SK-N-MC (cell line): ENCODE measurements around the gene DBX1.

Experiments
- DNase-seq: peaks from one replicate; pipeline ENCODE4 v3.0.0-alpha.2; 2011; ENCODE audit warnings: low read depth, low spot score
- H3K27ac ChIP-seq: fragments of 200-600 bp; sonication (generic); 2 replicates; pipeline ENCODE4 v1.5.1; 2016; ENCODE audit warnings: mixed run types
- H3K36me3 ChIP-seq: fragments of 200-600 bp; sonication (generic); 2 replicates; pipeline ENCODE4 v1.6.1; 2017; ENCODE audit warnings: antibody characterized with exemption, low read length, mixed read lengths; ENCODE audit not compliant: insufficient read depth
- H3K4me3 ChIP-seq: fragments of 200-600 bp; sonication (generic); 2 replicates; pipeline ENCODE4 v1.5.1; 2016
- H3K9ac ChIP-seq: fragments of 200-600 bp; sonication (generic); 2 replicates; pipeline ENCODE4 v1.8.0; 2017; ENCODE audit warnings: mixed run types, mixed read lengths; ENCODE audit not compliant: insufficient read length
- H3K9me3 ChIP-seq: fragments of 200-600 bp; sonication (generic); 2 replicates; pipeline ENCODE4 v1.6.1; 2017; ENCODE audit warnings: low read depth, mild to moderate bottlenecking, antibody characterized with exemption, low read length, moderate library complexity, mixed read lengths
- EZH2 ChIP-seq: fragments of 200-600 bp; sonication (generic); IDR thresholded peaks from one replicate; pipeline ENCODE4 v1.6.1; 2017; ENCODE audit warnings: antibody characterized with exemption
- FOXP2 ChIP-seq: optimal IDR thresholded peaks from 2 replicates; pipeline ENCODE3; 2011; ENCODE audit warnings: mild to moderate bottlenecking, moderate library complexity; ENCODE audit not compliant: insufficient read depth; ENCODE audit errors: extremely low read length, control extremely low read depth
- POLR2AphosphoS5 ChIP-seq: IDR thresholded peaks from 2 replicates; pipeline ENCODE4 v1.6.1; 2012; ENCODE audit warnings: mild to moderate bottlenecking, low read depth, low read length, borderline replicate concordance

DBX1 gene

DNA sequence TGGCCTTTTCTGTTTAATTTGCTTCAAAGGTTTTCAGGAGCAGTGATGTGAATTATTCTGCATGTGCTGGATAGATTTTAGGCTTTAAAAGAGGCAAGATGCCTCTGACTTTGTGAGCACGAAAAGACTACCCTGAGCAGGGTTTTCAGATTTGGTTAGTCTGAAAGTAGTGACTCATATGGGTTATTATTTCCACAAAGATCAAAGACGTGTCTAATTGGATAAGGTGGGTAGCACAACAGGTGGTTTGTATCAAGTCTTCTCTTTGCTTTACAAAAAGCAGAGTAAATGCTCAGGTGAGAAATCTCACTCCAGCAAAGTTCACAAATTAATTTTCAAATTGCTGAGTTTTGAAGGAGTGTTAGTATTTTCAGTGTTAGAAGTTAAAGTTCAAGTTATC lies 37.6 kb upstream of the DBX1 start:
- H3K36me3 ChIP-seq, result no peaks in the 10 kb centered on the region
- no peak overlapping the region for H3K4me3 ChIP-seq
- H3K9me3 ChIP-seq, result no peaks in the 10 kb centered on the region
- DNase-seq, result no peak
- no peak for TF ChIP-seq FOXP2
- no peak for TF ChIP-seq EZH2
- TF ChIP-seq POLR2AphosphoS5, result no peak
- no peak overlapping the region for H3K27ac ChIP-seq
- no peak overlapping the region for H3K9ac ChIP-seq

DNA sequence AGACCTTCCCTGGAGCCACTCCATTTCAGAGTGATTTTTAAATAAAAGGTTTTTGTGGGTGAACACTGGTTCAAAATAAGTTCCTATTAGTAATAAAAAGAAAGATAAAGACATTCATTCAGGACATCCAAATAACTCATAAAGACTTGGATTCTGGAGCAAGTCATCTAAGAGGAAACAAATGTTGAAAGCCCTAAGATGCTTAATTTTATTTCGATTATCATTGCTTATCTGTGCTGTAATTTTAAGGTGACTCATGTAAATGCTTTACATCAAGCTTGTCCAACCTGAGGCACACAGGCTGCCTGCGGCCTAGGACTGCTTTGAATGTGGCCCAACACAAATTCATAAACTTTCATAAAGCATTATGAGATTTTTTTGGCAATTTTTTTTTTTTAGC lies 34.2 kb upstream of the DBX1 start:
- no peak overlapping the region for H3K4me3 ChIP-seq
- H3K27ac ChIP-seq, result no peak overlapping the region
- no peak for DNase-seq
- TF ChIP-seq POLR2AphosphoS5 (no peak), EZH2 (no peak), FOXP2 (no peak)
- no peak overlapping the region for H3K9ac ChIP-seq
- no peaks in the 10 kb centered on the region for H3K9me3 ChIP-seq
- no peaks in the 10 kb centered on the region for H3K36me3 ChIP-seq

DNA sequence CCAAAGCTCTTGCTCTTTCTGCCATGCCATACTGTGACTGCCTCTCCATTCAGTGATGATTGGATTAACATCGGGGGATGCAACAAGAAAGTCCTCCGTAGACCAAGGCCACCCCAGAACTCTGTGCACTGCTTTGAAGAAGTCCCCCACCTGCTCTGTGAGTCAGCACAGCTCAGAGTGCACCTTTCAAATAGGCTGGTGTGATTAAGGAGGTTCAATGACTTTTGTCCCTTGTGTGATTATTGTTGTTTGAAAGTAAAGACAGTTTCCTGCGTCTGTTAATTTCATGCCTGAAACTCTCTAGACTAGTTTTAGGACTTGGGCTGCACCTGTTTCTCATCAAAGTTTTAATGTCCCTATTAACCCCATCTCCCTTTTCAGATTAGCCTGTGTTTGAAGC lies 33.0 kb upstream of the DBX1 start:
- Histone ChIP-seq H3K9ac (no peak overlapping the region), H3K9me3 (no peaks in the 10 kb centered on the region), H3K36me3 (no peaks in the 10 kb centered on the region), H3K27ac (no peak overlapping the region), H3K4me3 (no peak overlapping the region)
- no peak for TF ChIP-seq EZH2
- no peak for TF ChIP-seq POLR2AphosphoS5
- no peak for TF ChIP-seq FOXP2
- DNase-seq, result no peak

DNA sequence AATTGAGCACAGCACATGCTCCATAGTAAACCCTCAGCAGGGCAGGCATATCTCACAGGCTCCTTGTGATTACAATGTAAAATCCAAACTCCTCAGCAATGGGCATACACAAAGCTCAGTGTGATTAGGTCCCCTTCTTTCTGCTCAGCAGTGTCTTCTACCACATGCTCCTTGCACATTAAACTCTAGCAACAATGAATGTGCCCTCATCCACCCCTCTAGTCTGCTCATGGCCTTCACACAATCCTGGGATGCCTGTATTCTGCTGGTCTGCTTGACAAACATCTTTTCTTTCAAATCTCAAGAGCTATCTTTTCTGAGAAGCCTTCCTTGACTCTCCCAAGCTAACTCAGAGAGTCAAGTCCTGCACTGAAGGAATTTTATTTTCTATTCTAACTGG lies 32.4 kb upstream of the DBX1 start:
- Histone ChIP-seq H3K36me3 (no peaks in the 10 kb centered on the region), H3K27ac (no peak overlapping the region)

DNA sequence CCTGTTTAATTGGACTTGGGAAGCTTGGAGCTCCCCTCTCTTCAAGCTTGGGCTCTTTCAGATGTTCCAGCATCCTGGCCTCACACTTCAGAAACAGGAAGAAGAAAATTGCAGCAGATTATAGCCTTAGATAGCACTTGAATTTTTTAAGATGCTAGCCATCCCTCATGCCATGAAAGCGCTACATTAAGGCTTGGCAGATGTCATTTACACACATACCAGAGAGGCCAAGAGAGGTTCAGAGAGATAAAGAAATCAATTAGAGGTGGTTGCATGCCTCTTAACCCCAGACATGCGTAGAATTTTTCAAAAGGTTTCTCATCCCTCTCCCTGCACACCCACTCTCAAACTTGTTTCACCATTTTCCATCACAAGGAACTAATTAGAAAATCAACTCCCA lies 31.9 kb upstream of the DBX1 start:
- H3K9ac ChIP-seq, result no peak overlapping the region
- H3K27ac ChIP-seq, result no peak overlapping the region
- no peak for DNase-seq
- H3K36me3 ChIP-seq, result no peaks in the 10 kb centered on the region
- no peak overlapping the region for H3K4me3 ChIP-seq
- no peaks in the 10 kb centered on the region for H3K9me3 ChIP-seq
- TF ChIP-seq EZH2, result no peak
- TF ChIP-seq FOXP2, result no peak
- TF ChIP-seq POLR2AphosphoS5, result no peak

More for the DNA sequence above, 32.4 kb upstream of the DBX1 start:
- TF ChIP-seq EZH2 (no peak), POLR2AphosphoS5 (no peak), FOXP2 (no peak)
- no peaks in the 10 kb centered on the region for H3K9me3 ChIP-seq
- no peak overlapping the region for H3K4me3 ChIP-seq
- H3K9ac ChIP-seq, result no peak overlapping the region
- no peak for DNase-seq

- H3K4me3 ChIP-seq, result no peak overlapping the region
- no peaks in the 10 kb centered on the region for H3K36me3 ChIP-seq
- DNase-seq, result no peak
- TF ChIP-seq POLR2AphosphoS5, result no peak
- TF ChIP-seq EZH2, result no peak
- no peak for TF ChIP-seq FOXP2
- H3K9ac ChIP-seq, result no peak overlapping the region
- no peak overlapping the region for H3K27ac ChIP-seq
- H3K9me3 ChIP-seq, result no peaks in the 10 kb centered on the region
Measured at GRCh38 chr11:20178976-20179375, 18.7 kb upstream of the DBX1 start.

GRCh38 chr11:20177136-20177535 lies 16.9 kb upstream of the DBX1 start:
- no peak for DNase-seq
- no peaks in the 10 kb centered on the region for H3K9me3 ChIP-seq
- no peak overlapping the region for H3K27ac ChIP-seq
- H3K9ac ChIP-seq, result no peak overlapping the region
- H3K4me3 ChIP-seq, result no peak overlapping the region
- no peaks in the 10 kb centered on the region for H3K36me3 ChIP-seq
- TF ChIP-seq EZH2 (no peak), POLR2AphosphoS5 (no peak), FOXP2 (no peak)

DNA sequence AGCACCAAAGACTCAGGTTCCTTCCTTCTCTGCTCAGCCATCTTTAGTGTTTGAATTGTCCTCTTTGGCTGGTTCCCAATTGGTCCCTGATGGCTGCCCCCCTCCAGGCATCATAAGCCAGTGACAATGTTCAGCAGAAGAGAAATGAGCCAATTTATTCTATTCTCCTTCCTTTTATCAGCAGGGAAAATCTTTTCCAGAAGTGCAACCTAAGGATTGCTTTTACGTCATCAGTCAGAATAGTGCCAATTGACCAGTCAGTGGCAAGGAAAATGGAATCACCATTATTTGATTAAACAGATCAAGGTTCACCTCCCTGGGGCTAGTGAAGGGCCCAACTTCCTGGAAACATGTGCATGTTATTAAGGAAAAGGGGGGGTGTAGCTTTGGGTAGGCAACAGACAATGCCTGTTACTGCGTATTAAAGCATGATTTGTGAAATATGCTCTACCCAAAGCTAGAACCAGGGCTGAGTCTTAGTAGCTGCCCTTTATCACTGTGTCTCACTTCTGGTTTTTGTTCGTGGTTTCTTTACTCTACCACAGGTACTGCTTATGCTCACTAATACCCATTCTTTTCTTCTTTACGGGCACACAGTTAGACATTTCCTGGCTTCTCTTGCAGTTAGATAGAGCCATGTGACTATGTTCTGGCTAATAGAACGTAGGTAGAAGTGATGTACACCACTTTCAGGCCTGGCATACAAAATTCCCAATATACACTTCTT lies 12.6 kb upstream of the DBX1 start:
- TF ChIP-seq FOXP2 (no peak), POLR2AphosphoS5 (no peak), EZH2 (no peak)
- Histone ChIP-seq H3K9me3 (no peaks in the 10 kb centered on the region), H3K4me3 (no peak overlapping the region), H3K9ac (no peak overlapping the region), H3K27ac (no peak overlapping the region), H3K36me3 (no peaks in the 10 kb centered on the region)
- DNase-seq, result no peak
